HepG2 (cell line): ENCODE results near the gene MXD3. TPM values are rescaled to one million over a fixed set of nuclear protein-coding genes. Genes with fewer than 3 reads are reported as not detected.

Experiments
- ATF6 ChIP-seq: sonication (generic); formaldehyde crosslinking; conservative IDR thresholded peaks from 2 replicates; pipeline ENCODE4 v1.4.0; 2020; ENCODE audit warnings: missing genetic modification reagents
- CEBPB ChIP-seq: IDR thresholded peaks from 2 replicates; pipeline ENCODE4 v1.6.1; 2011; ENCODE audit warnings: low read depth, low read length, improper control_type of control experiment, borderline replicate concordance
- ETV5 ChIP-seq: IDR thresholded peaks from 2 replicates; pipeline ENCODE4 v1.6.1; 2018; ENCODE audit warnings: missing biosample characterization, missing genetic modification reagents, inconsistent platforms, borderline replicate concordance
- HNF4G ChIP-seq, 2 experiments: sonication (generic) in 1 of 2; formaldehyde crosslinking in 1 of 2; IDR thresholded peaks; 2 replicates each; pipeline versions ENCODE4 v1.4.0 to v1.6.1; 2011 to 2020; ENCODE audit warnings: borderline replicate concordance in 2 of 2, low read depth in 2 of 2, mild to moderate bottlenecking in 2 of 2, low read length in 1 of 2, missing genetic modification reagents in 1 of 2, moderate library complexity in 1 of 2
- HNRNPUL1 ChIP-seq: fragments of 200-400 bp; formaldehyde crosslinking; IDR thresholded peaks from 2 replicates; pipeline ENCODE4 v1.6.1; 2017; ENCODE audit warnings: low read depth, mild to moderate bottlenecking, low read length, moderate library complexity
- HOXA9 ChIP-seq: sonication (generic); formaldehyde crosslinking; IDR thresholded peaks from 2 replicates; pipeline ENCODE4 v1.8.1; 2022; ENCODE audit warnings: missing genetic modification reagents, mild to moderate bottlenecking, moderate library complexity, borderline replicate concordance
- KAT2B ChIP-seq: fragments of 150-350 bp; IDR thresholded peaks from 2 replicates; pipeline ENCODE4 v1.6.1; 2014; ENCODE audit warnings: low read depth, low read length, borderline replicate concordance
- MTERF4 ChIP-seq: sonication (generic); formaldehyde crosslinking; IDR thresholded peaks from 2 replicates; pipeline ENCODE4 v1.8.0; 2023; ENCODE audit warnings: mild to moderate bottlenecking, missing genetic modification reagents
- NBN ChIP-seq: fragments of 450-650 bp; conservative IDR thresholded peaks from 2 replicates; pipeline ENCODE4 v1.6.1; 2017
- RELA ChIP-seq: sonication (generic); formaldehyde crosslinking; IDR thresholded peaks from 2 replicates; pipeline ENCODE4 v1.4.0; 2020; ENCODE audit warnings: missing genetic modification reagents
- RFX5 ChIP-seq: IDR thresholded peaks from 2 replicates; pipeline ENCODE4 v1.6.1; 2011; ENCODE audit warnings: low read depth, low read length, improper control_type of control experiment
- SMARCC2 ChIP-seq: fragments of 450-650 bp; IDR thresholded peaks from 2 replicates; pipeline ENCODE4 v1.6.1; 2017; ENCODE audit warnings: antibody characterized with exemption, mild to moderate bottlenecking
- SMARCE1 ChIP-seq: fragments of 450-650 bp; IDR thresholded peaks from 2 replicates; pipeline ENCODE4 v1.6.1; 2017; ENCODE audit warnings: borderline replicate concordance
- SNAPC4 ChIP-seq: sonication (generic); formaldehyde crosslinking; IDR thresholded peaks from 2 replicates; pipeline ENCODE4 v1.4.0; 2020; ENCODE audit warnings: mild to moderate bottlenecking, missing genetic modification reagents
- SOX13 ChIP-seq, 3 experiments: fragments of 450-650 bp in 1 of 3; sonication (generic) in 1 of 3; formaldehyde crosslinking in 1 of 3; IDR thresholded peaks in 2 of 3; conservative IDR thresholded peaks in 1 of 3; 2 replicates each; pipeline versions ENCODE4 v1.5.0 to v1.6.1; 2016 to 2020; ENCODE audit warnings: antibody characterized with exemption in 1 of 3, mild to moderate bottlenecking in 1 of 3, missing compliant biosample characterization in 1 of 3, missing genetic modification reagents in 1 of 3, moderate library complexity in 1 of 3
- ZFP37 ChIP-seq: sonication (generic); formaldehyde crosslinking; IDR thresholded peaks from 2 replicates; pipeline ENCODE4 v1.4.0; 2020; ENCODE audit warnings: missing genetic modification reagents, borderline replicate concordance
- ZKSCAN5 ChIP-seq: sonication (generic); formaldehyde crosslinking; IDR thresholded peaks from 2 replicates; pipeline ENCODE4 v1.5.1; 2020; ENCODE audit warnings: mild to moderate bottlenecking, missing genetic modification reagents
- ZNF3 ChIP-seq: IDR thresholded peaks from 2 replicates; pipeline ENCODE4 v1.7.0; 2017; ENCODE audit warnings: inconsistent platforms
- ZNF44 ChIP-seq: sonication (generic); formaldehyde crosslinking; IDR thresholded peaks from 2 replicates; pipeline ENCODE4 v1.5.1; 2020; ENCODE audit warnings: mild to moderate bottlenecking, missing genetic modification reagents
- ZNF564 ChIP-seq: sonication (generic); formaldehyde crosslinking; IDR thresholded peaks from 2 replicates; pipeline ENCODE4 v1.8.1; 2023; ENCODE audit warnings: mild to moderate bottlenecking, missing genetic modification reagents
- polyA plus RNA-seq, 8 experiments: library from polyadenylated mRNA; depleted of rRNA in 3 of 8; stranded (reverse) in 7 of 8; unstranded in 1 of 8; fragments of >200 nt; fragmentation: Illumina TruSeq in 4 of 8; extraction: Trizol in 4 of 8; gene quantifications; 2 replicates each; pipeline versions ENCODE4 v1.2.1 to v1.2.3, GENCODE V29; 2011 to 2016; ENCODE audit warnings: low read depth in 4 of 8, missing spikeins in 1 of 8, mixed read lengths in 1 of 8; ENCODE audit not compliant: insufficient read depth in 1 of 8
- total RNA-seq, 5 experiments: library from RNA; depleted of rRNA; stranded (reverse); fragments of >200 nt; fragmentation: Illumina TruSeq; extraction: Trizol; gene quantifications; 2 replicates each; pipeline ENCODE4 v1.2.3, GENCODE V29; 2016; ENCODE audit warnings: low read depth in 1 of 5

MXD3 gene
- total and polyA plus RNA-seq, 2 of the 13 experiments (the other 11 are each of a cell fraction or from before 2014, with no cell fraction given), result 10.5 to 12.8 TPM

GRCh38 chr5:177351392-177352329, 40.0 kb upstream of the MXD3 start, which contains the start of gene LMAN2 (continued):
- TF ChIP-seq ZKSCAN5 (CRISPR knock-in tag) (0 out of 2 replicates have a peak, but pooled peaks have one; percentile 16), SNAPC4 (no peak; the same call in 1 of the 2 replicates), CEBPB (no peak), ZFP37 (CRISPR knock-in tag) (0 out of 2 replicates have a peak, but pooled peaks have one; percentile 37), HOXA9 (no peak), ZNF3 (0 out of 2 replicates have a peak, but pooled peaks have one; percentile 22), HNF4G (IDR thresholded peaks at IDR 0.05; ENCODE audit: borderline replicate concordance, low read depth, low read length) (no peak), HNF4G (CRISPR knock-in tag; IDR thresholded peaks at IDR 0.05; ENCODE audit: borderline replicate concordance, low read depth) (no peak), ETV5 (CRISPR knock-in tag) (peak; percentile 62; the same call in 1 of the 2 replicates), ATF6 (CRISPR knock-in tag) (peak; percentile 89), SMARCC2 (no peak), ZNF44 (CRISPR knock-in tag) (0 out of 2 replicates have a peak, but pooled peaks have one; percentile 56), NBN (no peak), RELA (CRISPR knock-in tag) (no peak), HNRNPUL1 (no peak), SOX13 (IDR thresholded peaks at IDR 0.05) (no peak), SOX13 (CRISPR knock-in tag; conservative IDR thresholded peaks at IDR 0.05 in 1 of 2, IDR thresholded peaks at IDR 0.05 in 1 of 2) (no peak; a peak in 1 of 4 replicates), RFX5 (no peak), MTERF4 (CRISPR knock-in tag) (no peak), KAT2B (no peak), ZNF564 (CRISPR knock-in tag) (0 out of 2 replicates have a peak, but pooled peaks have one; percentile 63), SMARCE1 (no peak)
